COR-L47 (cell line): ENCODE results near the gene ACBD4.

Experiments used
- DNase-seq: peaks from one replicate; lab custom pipeline; 2025; lab: John Stamatoyannopoulos, UW

ACBD4 gene

DNA sequence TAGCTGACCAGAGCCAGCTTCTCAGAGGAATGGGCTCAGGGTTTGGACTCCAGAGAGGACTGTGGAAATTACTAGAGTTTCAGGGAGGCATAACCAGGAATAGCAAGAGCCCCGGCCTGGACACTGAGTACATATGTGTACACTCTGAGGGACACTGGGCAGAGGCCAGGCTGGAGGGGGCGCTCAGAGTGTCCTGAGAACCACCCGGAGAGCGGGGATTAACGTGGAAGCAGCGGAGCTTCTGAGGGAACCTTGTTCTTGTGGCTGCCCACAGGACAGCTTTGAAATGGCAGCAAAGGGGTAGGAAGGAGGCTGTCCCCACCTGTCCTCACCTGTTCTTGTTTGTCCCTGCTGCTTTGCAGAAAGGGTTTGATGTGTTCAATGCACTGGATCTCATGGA, 31.0 kb upstream of the ACBD4 start:
- no peak for DNase-seq

DNA sequence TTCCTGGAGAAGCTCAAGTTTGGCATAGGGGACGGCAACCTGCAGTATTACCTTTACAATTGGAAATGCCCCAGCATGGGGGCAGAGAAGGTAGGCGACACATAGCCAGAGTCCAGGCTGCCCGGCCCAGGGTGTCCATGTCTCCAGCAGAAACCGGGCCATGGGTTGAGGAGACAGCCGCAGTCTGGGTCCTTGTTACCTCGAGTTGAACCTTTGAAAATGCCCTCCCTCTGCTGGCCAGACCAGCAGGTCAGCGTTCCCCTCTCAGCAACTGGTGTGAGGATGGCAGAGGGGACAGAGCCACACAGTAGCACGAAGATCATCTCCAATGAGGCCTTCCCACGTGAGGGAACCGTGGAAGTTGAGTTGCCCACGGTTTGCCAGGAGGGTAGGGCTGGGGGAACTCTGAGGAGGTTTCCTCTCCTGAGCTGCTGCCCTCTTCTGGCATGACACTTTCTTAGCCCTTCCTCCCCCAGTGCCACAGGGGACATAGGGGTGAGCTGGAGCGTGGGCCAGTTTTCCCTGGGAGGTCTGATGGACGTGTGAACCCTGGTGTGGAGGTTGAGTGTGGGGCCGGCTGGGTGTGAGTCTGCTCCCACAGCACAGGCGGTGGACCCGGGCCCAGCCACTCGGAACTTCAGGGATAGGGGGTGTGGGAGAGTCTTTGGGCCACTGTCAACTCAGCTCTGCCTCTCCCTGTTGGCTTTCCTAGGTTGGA, 30.4 kb upstream of the ACBD4 start:
- no peak for DNase-seq

DNA sequence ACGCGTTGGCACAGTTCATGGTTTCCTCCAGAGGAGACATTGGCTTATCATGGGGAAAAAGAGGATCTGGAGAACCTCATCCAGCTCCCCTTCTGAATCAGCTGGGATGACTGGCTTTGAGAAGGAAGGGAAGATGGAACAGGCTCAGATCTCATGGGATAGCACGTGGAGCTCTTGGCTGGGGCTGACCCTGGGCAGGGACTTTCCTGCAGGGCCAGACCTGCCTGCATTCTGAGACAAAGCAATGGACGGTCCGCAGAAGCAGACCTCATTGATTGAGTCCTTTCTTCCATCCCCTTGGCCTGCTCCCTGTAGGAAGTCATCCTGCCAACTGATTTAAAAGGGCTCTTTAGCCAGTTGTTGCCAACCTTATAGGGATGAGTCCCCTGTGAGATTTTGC, 29.4 kb upstream of the ACBD4 start:
- DNase-seq, result no peak

DNA sequence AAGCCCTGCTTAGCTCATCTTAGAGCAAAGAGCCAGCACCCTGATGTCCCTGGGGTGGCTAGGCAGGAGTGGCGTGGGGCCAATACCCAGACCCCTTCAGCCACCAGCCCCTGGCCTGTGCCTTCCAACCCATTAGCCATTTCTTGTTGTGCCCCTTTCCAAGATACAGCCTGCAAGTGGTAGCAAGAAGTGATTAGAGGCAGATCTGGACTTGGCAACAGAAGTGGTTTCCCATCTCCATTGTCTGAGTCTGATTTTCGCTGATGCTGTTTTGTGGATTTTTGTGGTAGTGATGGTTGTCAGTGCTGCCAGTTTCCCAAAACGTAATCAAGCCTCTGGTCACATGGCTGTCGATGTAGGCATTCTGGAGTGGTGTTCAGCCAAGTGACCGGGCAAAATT, 28.9 kb upstream of the ACBD4 start:
- no peak for DNase-seq

DNA sequence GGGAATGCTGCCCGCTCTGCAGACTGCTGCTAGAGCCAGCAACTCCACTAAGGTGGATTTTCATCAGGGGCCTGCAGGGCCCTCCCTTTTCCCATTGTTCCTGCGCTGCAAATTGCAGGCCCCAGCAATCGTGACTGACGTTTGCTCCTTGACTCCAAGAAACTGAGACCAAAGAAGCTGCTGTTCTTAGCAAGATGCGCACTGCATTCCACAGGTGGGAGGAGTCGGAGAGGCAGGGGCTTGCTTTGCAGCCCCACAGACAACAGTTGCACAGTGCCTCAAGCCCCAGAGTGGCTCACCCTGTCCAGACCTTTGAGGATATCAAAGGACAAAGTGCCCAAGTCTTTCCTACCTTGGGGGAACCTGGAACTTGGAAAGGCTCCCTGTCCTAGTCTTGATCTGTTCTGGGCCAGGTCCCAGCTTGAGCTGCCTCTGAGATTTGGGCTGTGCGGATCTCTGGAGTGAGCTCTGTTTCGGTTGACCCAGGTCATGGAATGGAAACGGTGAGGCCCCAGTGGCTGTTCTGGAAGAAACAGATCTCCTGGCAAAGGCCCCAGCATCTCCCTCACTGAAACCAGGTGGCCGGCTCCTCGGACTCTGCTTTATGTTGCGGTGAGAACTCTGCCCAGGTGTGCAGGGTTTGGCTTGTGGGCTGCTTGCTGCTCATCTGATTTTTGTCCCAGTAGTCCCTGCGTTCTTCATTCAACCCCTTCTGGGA, 28.0 kb upstream of the ACBD4 start:
- no peak for DNase-seq

GRCh38 chr17:45108051-45108450, 27.4 kb upstream of the ACBD4 start:
- DNase-seq, result no peak

DNA sequence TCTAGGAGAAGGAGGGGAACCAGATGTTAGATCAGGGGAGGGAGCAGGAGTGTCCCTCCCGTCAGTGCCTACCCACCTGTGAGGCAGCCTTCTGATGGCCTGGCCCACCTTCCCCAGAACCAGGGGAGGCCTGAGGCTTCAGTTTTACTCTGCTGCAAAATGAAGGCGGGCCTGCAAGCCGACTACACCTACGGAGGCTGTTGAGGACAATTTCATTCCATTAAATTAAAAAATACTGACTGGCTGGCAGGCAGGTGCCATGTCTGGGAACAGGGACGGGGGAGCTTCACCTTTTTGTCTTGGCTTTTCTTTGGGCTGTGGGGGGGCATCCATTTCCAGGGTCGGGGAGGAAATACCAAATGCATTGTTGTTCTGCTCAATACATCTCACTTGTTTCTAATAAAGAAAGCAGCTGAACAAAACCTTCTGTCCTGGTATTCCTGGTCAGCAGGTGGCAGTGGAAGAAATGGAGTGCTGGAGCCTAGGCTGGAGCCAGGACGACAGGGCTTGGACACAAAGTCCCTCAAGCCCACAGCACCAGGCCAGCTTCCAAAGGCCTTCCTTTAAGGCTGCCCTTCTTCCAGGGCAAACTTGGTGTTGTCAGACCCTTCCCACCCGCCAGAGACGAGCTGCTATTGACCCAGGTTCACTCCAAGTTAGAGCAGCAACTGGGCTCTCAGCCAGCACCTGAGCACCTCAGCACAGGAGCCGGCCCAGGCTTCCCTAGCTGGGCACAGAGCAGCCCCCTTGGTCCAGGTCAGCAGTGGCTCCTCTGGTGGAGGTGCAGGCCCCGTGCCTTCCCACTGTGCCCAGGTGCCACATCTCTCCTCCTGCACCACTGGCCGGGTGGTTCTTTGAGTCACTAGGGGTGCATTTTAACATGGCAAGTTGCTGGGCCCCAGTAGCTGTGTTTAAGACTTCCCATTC, 26.6 kb upstream of the ACBD4 start:
- DNase-seq, result no peak

- no peak for DNase-seq
Measured at GRCh38 chr17:45110676-45111611, 24.5 kb upstream of the ACBD4 start.

- no peak for DNase-seq
Measured at GRCh38 chr17:45111850-45112249, 23.6 kb upstream of the ACBD4 start.

DNA sequence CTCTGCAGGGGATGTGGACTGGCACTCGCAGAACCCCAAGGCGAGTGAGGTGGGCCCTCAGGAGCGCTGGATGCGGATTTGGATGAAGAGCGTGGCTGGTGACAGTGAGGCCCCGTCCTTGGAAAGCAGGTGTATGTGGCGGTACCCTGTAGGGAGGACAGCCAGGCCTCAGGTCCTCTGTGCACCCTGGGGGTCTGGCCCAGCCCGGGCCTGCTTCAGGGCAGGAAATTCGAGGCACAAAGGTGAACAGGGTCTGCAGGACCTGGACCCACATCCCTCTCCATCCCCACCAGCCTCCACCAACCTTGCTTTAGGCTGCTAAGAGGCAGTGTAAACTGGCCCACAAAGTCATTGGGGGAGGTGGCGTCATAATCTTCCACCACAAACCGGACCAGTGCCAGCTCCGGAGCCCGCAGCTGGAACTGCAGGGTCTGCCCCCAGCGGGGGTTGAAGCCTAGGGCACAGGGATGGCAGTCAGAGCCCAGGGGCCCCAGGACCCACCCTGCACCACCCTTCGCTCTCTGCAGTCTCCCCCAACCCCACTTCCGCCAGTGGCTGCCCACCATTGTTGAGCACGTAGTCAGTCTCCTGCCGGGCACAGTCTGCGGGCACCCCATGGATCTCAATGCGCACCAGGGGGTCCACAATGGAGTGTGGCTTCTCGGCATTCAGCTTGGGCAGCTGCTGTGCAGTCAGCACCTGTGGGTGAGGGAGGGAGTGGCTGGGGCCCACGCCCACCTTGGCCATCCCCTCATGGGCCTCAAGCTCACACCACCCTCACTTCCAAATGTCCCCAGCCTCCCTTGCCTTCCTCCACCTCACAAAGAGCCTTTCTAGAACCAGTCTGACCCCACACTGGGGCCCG, 22.7 kb upstream of the ACBD4 start:
- no peak for DNase-seq

- no peak for DNase-seq
Measured at GRCh38 chr17:45113424-45113754, 22.1 kb upstream of the ACBD4 start.

GRCh38 chr17:45114117-45114932, 21.2 kb upstream of the ACBD4 start:
- DNase-seq, result no peak

GRCh38 chr17:45115015-45115625, 20.4 kb upstream of the ACBD4 start:
- no peak for DNase-seq

- DNase-seq, result no peak
Measured at GRCh38 chr17:45115871-45116270, 19.6 kb upstream of the ACBD4 start.

DNA sequence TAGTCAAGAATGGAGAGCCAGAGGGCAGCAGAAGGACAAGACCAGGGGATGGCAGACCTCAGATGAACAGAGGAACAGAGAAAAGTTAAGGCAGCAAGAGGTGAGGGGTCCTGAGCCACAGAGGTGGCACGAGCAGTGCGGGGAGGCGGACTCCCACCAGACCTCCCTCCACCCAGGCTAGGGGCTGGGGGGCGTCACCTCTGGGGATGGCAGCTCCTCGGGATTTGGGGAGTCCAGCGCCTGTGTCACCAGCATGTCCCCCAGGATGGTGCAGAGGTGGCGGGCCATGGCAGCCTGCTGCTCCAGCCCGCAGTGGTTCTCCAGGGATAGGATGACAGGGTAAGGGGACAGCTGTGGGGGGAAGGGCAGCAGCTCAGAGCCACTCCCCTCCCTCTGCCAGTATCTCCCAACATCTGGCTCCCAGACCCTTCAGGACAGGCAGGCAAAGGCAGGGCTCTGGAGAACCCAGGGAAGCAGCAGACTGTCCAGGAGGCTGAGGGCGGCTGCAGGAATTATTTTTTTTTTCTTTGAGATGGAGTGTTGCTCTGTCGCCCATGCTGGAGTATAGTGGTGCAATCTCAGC, 19.0 kb upstream of the ACBD4 start:
- DNase-seq, result no peak

- DNase-seq, result no peak
Measured at GRCh38 chr17:45117334-45117733, 18.2 kb upstream of the ACBD4 start.

- no peak for DNase-seq
Measured at GRCh38 chr17:45117848-45118646, 17.4 kb upstream of the ACBD4 start.

DNA sequence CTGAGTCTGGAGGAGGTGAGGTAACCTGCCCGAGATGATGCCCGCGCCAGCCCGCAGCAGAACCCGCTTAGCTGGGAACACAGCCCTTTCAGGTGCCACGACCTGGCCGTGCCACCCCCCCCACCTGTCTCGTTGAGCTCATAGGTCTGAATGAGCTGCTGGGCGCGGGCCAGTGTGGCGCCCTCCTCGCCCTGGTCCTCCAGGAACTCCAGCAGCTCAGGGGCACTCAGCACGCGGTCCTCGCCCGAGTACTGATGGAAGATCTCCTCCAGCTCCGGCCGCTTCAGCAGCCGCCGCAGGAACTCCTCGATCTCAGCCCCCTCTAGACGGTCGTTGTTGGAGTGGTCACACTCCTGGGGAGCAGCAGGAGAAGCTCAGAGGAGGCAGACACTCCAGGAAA, 16.8 kb upstream of the ACBD4 start:
- DNase-seq, result no peak
